SK-N-SH (cell line): ENCODE measurements around the gene SMYD3. TPM values are rescaled to one million over a fixed set of nuclear protein-coding genes. Genes with fewer than 3 reads are reported as not detected.

Source experiments
- CTCF ChIA-PET: fragments of 300-600, 350-600 bp; formaldehyde crosslinking; extraction: SDS; loops from one replicate; lab custom pipeline; 2021; lab: Yijun Ruan, JAX
- POLR2A ChIA-PET: fragments of 350-600 bp; sonication (Branson Sonifier 250); formaldehyde crosslinking; extraction: SDS; loops from one replicate; lab custom pipeline; 2020; ENCODE audit warnings: antibody characterized with exemption, inconsistent platforms; lab: Yijun Ruan, JAX
- DNase-seq: peaks from one replicate; pipeline ENCODE4 v3.0.0; 2012
- H2AFZ ChIP-seq: fragments of 200-600 bp; sonication (generic); 2 replicates; pipeline ENCODE4 v1.8.1; 2016; ENCODE audit warnings: antibody characterized with exemption, mild to moderate bottlenecking, low read depth
- H3F3A ChIP-seq: fragments of 200-600 bp; sonication (generic); replicated peaks from 2 replicates; pipeline ENCODE3; 2016; ENCODE audit warnings: antibody characterized with exemption, mild to moderate bottlenecking; ENCODE audit not compliant: insufficient read depth
- H3K27ac ChIP-seq, 2 experiments: fragments of 200-500 bp in 1 of 2; fragments of 200-600 bp in 1 of 2; sonication (Bioruptor generic) in 1 of 2; sonication (generic), shearing (Covaris generic) in 1 of 2; 2 replicates each; pipeline versions ENCODE4 v1.5.1 to v1.6.1; 2014 to 2016; ENCODE audit warnings: low read depth in 2 of 2, inconsistent platforms in 1 of 2, low read length in 1 of 2, mild to moderate bottlenecking in 1 of 2, mixed read lengths in 1 of 2
- H3K27me3 ChIP-seq: fragments of 200-600 bp; sonication (generic), shearing (Covaris generic); 2 replicates; pipeline ENCODE4 v1.6.1; 2016; ENCODE audit warnings: mixed run types; ENCODE audit not compliant: insufficient read depth
- H3K36me3 ChIP-seq, 2 experiments: fragments of 200-500 bp in 1 of 2; fragments of 200-600 bp in 1 of 2; sonication (Bioruptor generic) in 1 of 2; sonication (generic) in 1 of 2; replicated peaks in 1 of 2; 2 replicates each; pipeline versions ENCODE3 to v1.5.1; 2014 to 2016; ENCODE audit warnings: low read length in 1 of 2, mild to moderate bottlenecking in 1 of 2; ENCODE audit not compliant: insufficient read depth in 2 of 2, control insufficient read depth in 1 of 2
- H3K4me1 ChIP-seq, 2 experiments: fragments of 200-500 bp in 1 of 2; fragments of 200-600 bp in 1 of 2; sonication (Bioruptor generic) in 1 of 2; sonication (generic), shearing (Covaris generic) in 1 of 2; 2 replicates each; pipeline versions ENCODE4 v1.5.1 to v1.6.1; 2014 to 2016; ENCODE audit warnings: low read depth in 1 of 2, low read length in 1 of 2, mixed run types in 1 of 2; ENCODE audit not compliant: insufficient read depth in 2 of 2, control insufficient read depth in 1 of 2
- H3K4me2 ChIP-seq: fragments of 200-600 bp; sonication (generic), shearing (Covaris generic); 2 replicates; pipeline ENCODE4 v1.6.1; 2017; ENCODE audit warnings: mixed run types
- H3K4me3 ChIP-seq, 2 experiments: fragments of 200-500 bp in 1 of 2; fragments of 200-600 bp in 1 of 2; sonication (Bioruptor generic) in 1 of 2; sonication (generic), shearing (Covaris generic) in 1 of 2; 2 replicates each; pipeline versions ENCODE4 v1.5.1 to v1.8.1; 2014 to 2016; ENCODE audit warnings: low read depth in 2 of 2, inconsistent platforms in 1 of 2, low read length in 1 of 2, mild to moderate bottlenecking in 1 of 2, mixed read lengths in 1 of 2, moderate library complexity in 1 of 2
- H3K79me2 ChIP-seq: fragments of 200-600 bp; sonication (generic); 2 replicates; pipeline ENCODE4 v1.8.1; 2017; ENCODE audit warnings: mild to moderate bottlenecking; ENCODE audit not compliant: insufficient read depth
- H3K9ac ChIP-seq: fragments of 200-600 bp; sonication (generic); 2 replicates; pipeline ENCODE4 v1.6.1; 2017; ENCODE audit warnings: mixed run types
- H3K9me2 ChIP-seq: fragments of 200-600 bp; sonication (generic); 2 replicates; pipeline ENCODE4 v1.6.1; 2017; ENCODE audit warnings: mixed run types
- H3K9me3 ChIP-seq: fragments of 200-600 bp; sonication (generic); 2 replicates; pipeline ENCODE4 v1.6.1; 2017; ENCODE audit warnings: mixed run types, mild to moderate bottlenecking, moderate library complexity
- H4K20me1 ChIP-seq: fragments of 200-600 bp; sonication (generic); 2 replicates; pipeline ENCODE4 v1.6.1; 2017; ENCODE audit warnings: mild to moderate bottlenecking, mixed run types; ENCODE audit not compliant: insufficient read depth
- EP300 ChIP-seq, 2 experiments: IDR thresholded peaks; 2 replicates each; pipeline versions ENCODE4 v1.4.0 to v1.6.1; 2012; ENCODE audit warnings: borderline replicate concordance in 1 of 2, low read depth in 1 of 2, low read length in 1 of 2
- EZH2phosphoT487 ChIP-seq: fragments of 200-600 bp; sonication (generic); IDR thresholded peaks from 2 replicates; pipeline ENCODE4 v1.6.1; 2017; ENCODE audit warnings: low read depth, mixed run types, mild to moderate bottlenecking, antibody characterized with exemption, moderate library complexity, borderline replicate concordance
- FOSL2 ChIP-seq: IDR thresholded peaks from 2 replicates; pipeline ENCODE4 v1.4.0; 2012; ENCODE audit warnings: low read depth, mild to moderate bottlenecking, moderate library complexity, borderline replicate concordance
- FOXJ3 ChIP-seq: sonication (generic); formaldehyde crosslinking; IDR thresholded peaks from 2 replicates; pipeline ENCODE4 v1.5.1; 2020; ENCODE audit warnings: mild to moderate bottlenecking, missing genetic modification reagents
- IRF3 ChIP-seq: fragments of 150-350 bp; IDR thresholded peaks from 2 replicates; pipeline ENCODE4 v1.6.1; 2016; ENCODE audit warnings: mild to moderate bottlenecking, low read depth, low read length
- MEF2A ChIP-seq: IDR thresholded peaks from 2 replicates; pipeline ENCODE4 v1.4.0; 2012; ENCODE audit warnings: low read depth, borderline replicate concordance
- MXI1 ChIP-seq: IDR thresholded peaks from 2 replicates; pipeline ENCODE4 v1.6.1; 2012; ENCODE audit warnings: mild to moderate bottlenecking, low read depth, low read length, improper control_type of control experiment
- POLR2AphosphoS5 ChIP-seq: IDR thresholded peaks from 2 replicates; pipeline ENCODE4 v1.6.1; 2012; ENCODE audit warnings: low read depth, low read length
- RAD21 ChIP-seq: IDR thresholded peaks from 2 replicates; pipeline ENCODE4 v1.6.1; 2012; ENCODE audit warnings: mild to moderate bottlenecking, low read length
- RXRA ChIP-seq: IDR thresholded peaks from 2 replicates; pipeline ENCODE4 v1.4.0; 2012; ENCODE audit warnings: low read depth, mild to moderate bottlenecking, borderline replicate concordance
- SMC3 ChIP-seq: IDR thresholded peaks from 2 replicates; pipeline ENCODE4 v1.6.1; 2012; ENCODE audit warnings: low read depth, low read length, improper control_type of control experiment
- TCF12 ChIP-seq: IDR thresholded peaks from 2 replicates; pipeline ENCODE4 v1.4.0; 2012
- YY1 ChIP-seq: IDR thresholded peaks from 2 replicates; pipeline ENCODE4 v1.4.0; 2012; ENCODE audit warnings: low read depth, mild to moderate bottlenecking
- WGBS: methylation state at CpG from one replicate; pipeline ENCODE4 v1.1.6; 2017; ENCODE audit warnings: low lambda C conversion rate; 5-methylcytosine and 5-hydroxymethylcytosine counted together
- polyA plus RNA-seq, 3 experiments: library from polyadenylated mRNA; depleted of rRNA; stranded (reverse); fragments of >200 nt; gene quantifications; 2 replicates each; pipeline ENCODE4 v1.2.3, GENCODE V29; 2012
- TF ChIP-seq, protein P1 (sequence below): fragments of 200-600 bp; sonication (generic); IDR thresholded peaks from 2 replicates; pipeline ENCODE4 v1.6.1; 2017; ENCODE audit warnings: antibody characterized with exemption, mild to moderate bottlenecking, moderate library complexity

Gene SMYD3
- polyA plus RNA-seq, 1 of the 3 experiments (the other 2 are of a cell fraction): 31.4 TPM

- H3K9me2 ChIP-seq: no peaks in the 10 kb centered on the region
- no peak overlapping the region for H3K4me3 ChIP-seq
- TF ChIP-seq POLR2AphosphoS5 (no peak), RXRA (no peak), SMC3 (no peak), IRF3 (no peak), MXI1 (no peak), FOXJ3 (CRISPR knock-in tag) (no peak), TCF12 (no peak), RAD21 (no peak)
- TF ChIP-seq, protein P1, sequence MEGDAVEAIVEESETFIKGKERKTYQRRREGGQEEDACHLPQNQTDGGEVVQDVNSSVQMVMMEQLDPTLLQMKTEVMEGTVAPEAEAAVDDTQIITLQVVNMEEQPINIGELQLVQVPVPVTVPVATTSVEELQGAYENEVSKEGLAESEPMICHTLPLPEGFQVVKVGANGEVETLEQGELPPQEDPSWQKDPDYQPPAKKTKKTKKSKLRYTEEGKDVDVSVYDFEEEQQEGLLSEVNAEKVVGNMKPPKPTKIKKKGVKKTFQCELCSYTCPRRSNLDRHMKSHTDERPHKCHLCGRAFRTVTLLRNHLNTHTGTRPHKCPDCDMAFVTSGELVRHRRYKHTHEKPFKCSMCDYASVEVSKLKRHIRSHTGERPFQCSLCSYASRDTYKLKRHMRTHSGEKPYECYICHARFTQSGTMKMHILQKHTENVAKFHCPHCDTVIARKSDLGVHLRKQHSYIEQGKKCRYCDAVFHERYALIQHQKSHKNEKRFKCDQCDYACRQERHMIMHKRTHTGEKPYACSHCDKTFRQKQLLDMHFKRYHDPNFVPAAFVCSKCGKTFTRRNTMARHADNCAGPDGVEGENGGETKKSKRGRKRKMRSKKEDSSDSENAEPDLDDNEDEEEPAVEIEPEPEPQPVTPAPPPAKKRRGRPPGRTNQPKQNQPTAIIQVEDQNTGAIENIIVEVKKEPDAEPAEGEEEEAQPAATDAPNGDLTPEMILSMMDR: no peak
- no peaks in the 10 kb centered on the region for H4K20me1 ChIP-seq
- H3F3A ChIP-seq: peaks cover 13% of the 10 kb centered on the region
- ChIA-PET CTCF (no interaction called here), POLR2A (no interaction called here)
- H3K27ac ChIP-seq: peak overlapping the region in 1 of 2 experiments; percentile 51; a peak in 1 of 4 replicates
- no peaks in the 10 kb centered on the region for H3K9me3 ChIP-seq
- H3K79me2 ChIP-seq: no peaks in the 10 kb centered on the region
- H3K4me1 ChIP-seq: peaks cover 4 to 5% of the 10 kb centered on the region in 2 experiments; a peak in 2 of 4 replicates
- 96% methylated on average over 3 of the region's 3 CpGs for WGBS
- H3K36me3 ChIP-seq: no peaks in the 10 kb centered on the region
- H3K9ac ChIP-seq: no peak overlapping the region
- H3K4me2 ChIP-seq: no peak overlapping the region
- no peak for DNase-seq
- H3K27me3 ChIP-seq: no peaks in the 10 kb centered on the region
- H2AFZ ChIP-seq: no peak overlapping the region
Measured at GRCh38 chr1:246318622-246319021, 188.5 kb downstream of the SMYD3 start.

GRCh38 chr1:246318036-246318359 lies 189.1 kb downstream of the SMYD3 start:
- peaks cover 13% of the 10 kb centered on the region for H3F3A ChIP-seq
- no peak overlapping the region for H3K4me2 ChIP-seq
- no peaks in the 10 kb centered on the region for H3K9me2 ChIP-seq
- H3K27ac ChIP-seq: peak overlapping the region in 1 of 2 experiments; percentile 51; a peak in 2 of 4 replicates
- no peak overlapping the region for H2AFZ ChIP-seq
- no peak for DNase-seq
- no peaks in the 10 kb centered on the region for H3K36me3 ChIP-seq
- H3K79me2 ChIP-seq: no peaks in the 10 kb centered on the region
- CTCF ChIA-PET: no interaction called here
- no peaks in the 10 kb centered on the region for H4K20me1 ChIP-seq
- H3K9me3 ChIP-seq: no peaks in the 10 kb centered on the region
- H3K27me3 ChIP-seq: no peaks in the 10 kb centered on the region
- POLR2A ChIA-PET: no interaction called here
- no peak overlapping the region for H3K9ac ChIP-seq
- peaks cover 4 to 5% of the 10 kb centered on the region in 2 experiments; a peak in 2 of 4 replicates for H3K4me1 ChIP-seq
- TF ChIP-seq EZH2phosphoT487: no peak
- no peak for TF ChIP-seq YY1
- TF ChIP-seq FOSL2: no peak
- TF ChIP-seq EP300 (IDR thresholded peaks at IDR 0.05; ENCODE audit: borderline replicate concordance in 1 of 2, low read depth in 1 of 2, low read length in 1 of 2): no peak
- TF ChIP-seq MXI1: no peak
- TF ChIP-seq TCF12: no peak
- no peak for TF ChIP-seq MEF2A
- H3K4me3 ChIP-seq: no peak overlapping the region
